Psoas muscle (tissue), 8 donors: ENCODE data around the gene DDX43. TPM values are rescaled to one million over a fixed set of nuclear protein-coding genes. Genes with fewer than 3 reads are reported as not detected.

Experiments used
- ATAC-seq, 4 donors: fragments of 200-7000 bp; cut with Tn5 transposase; one replicate each; pipeline ENCODE4 v1.9.1; 2020; ENCODE audit warnings: moderate library complexity in 3 of 4, mild to moderate bottlenecking in 2 of 4
- DNase-seq, 2 donors: peaks; one replicate each; pipeline ENCODE4 v3.0.0-alpha.2; 2020
- H3K27ac ChIP-seq: fragments of 200-600 bp; one replicate; pipeline ENCODE4 v1.8.0; 2022
- H3K27me3 ChIP-seq, 3 donors: fragments of 200-600 bp in 1 of 3; one replicate each; pipeline versions ENCODE4 v1.6.1 to v1.8.0; 2013 to 2022; ENCODE audit warnings: low read length in 2 of 3, mild to moderate bottlenecking in 2 of 3, moderate library complexity in 1 of 3; ENCODE audit not compliant: insufficient read depth in 3 of 3
- H3K36me3 ChIP-seq, 2 donors: fragments of 200-600 bp in 1 of 2; one replicate each; pipeline versions ENCODE4 v1.6.1 to v1.8.0; 2013 to 2022; ENCODE audit warnings: low read depth in 1 of 2, mild to moderate bottlenecking in 1 of 2, moderate library complexity in 1 of 2; ENCODE audit not compliant: insufficient read depth in 1 of 2
- H3K4me1 ChIP-seq: fragments of 200-600 bp; one replicate; pipeline ENCODE4 v1.8.0; 2022
- H3K4me3 ChIP-seq: fragments of 200-600 bp; one replicate; pipeline ENCODE4 v1.8.0; 2022; ENCODE audit warnings: mild to moderate bottlenecking
- H3K9me3 ChIP-seq: fragments of 200-600 bp; one replicate; pipeline ENCODE4 v1.8.0; 2022
- CTCF ChIP-seq: fragments of 200-600 bp; IDR thresholded peaks from one replicate; pipeline ENCODE4 v1.8.0; 2022; ENCODE audit warnings: antibody characterized with exemption
- WGBS, 3 donors: extraction: QIAGEN DNeasy Blood & Tissue Kit; methylation state at CpG; one replicate each; pipeline versions ENCODE4 v1.1.6 to v1.1.7; 2013; 5-methylcytosine and 5-hydroxymethylcytosine counted together
- intact Hi-C, 2 donors: fragments of 100-400 bp; cut with DNase I; formaldehyde crosslinking; loops; one replicate each; pipeline versions ENCODE4 v1.11.0 to v1.14.2; 2022
- polyA plus RNA-seq, 3 donors: library from polyadenylated mRNA; stranded (reverse); fragments of 200-250 nt; gene quantifications; one replicate each; pipeline ENCODE4 v1.2.3, GENCODE V29; 2013
- total RNA-seq, 4 donors: library from RNA; stranded (reverse); fragmentation: NEBNext Ultra II Directional in 2 of 4; extraction: Animal tissue kit (Norgen Biotek cat#: 25700) in 2 of 4; gene quantifications; one replicate each; pipeline versions ENCODE4 v1.2.1 to v1.2.4, GENCODE V29; 2021 to 2023
- donor health status: healthy with polysubstance abuse.
- donor health status: DM: no; HTN: no; CAD: no; lungs with moderate emphysema.
- donor health status: Bipolar disorder and iron deficiency.
- donor health status: healthy.
- donor health status: DM: yes; HTN: yes; CAD: no.
- donor health status: DM: no; HTN: no; CAD: no.
- donor health status: DM: no; HTN: no; CAD: no.
- donor health status: DM: yes; HTN: yes; CAD: no.

DDX43 gene
- total and polyA plus RNA-seq, 7 donors: 0.10 to 0.27 (median 0.12) TPM; not detected in 2

- TF ChIP-seq CTCF: no peak
- ATAC-seq (no peak), DNase-seq (no peak)
- Histone ChIP-seq H3K4me1 (no peaks in the 10 kb centered on the region), H3K27me3 (no peaks in the 10 kb centered on the region), H3K9me3 (no peaks in the 10 kb centered on the region), H3K4me3 (no peak overlapping the region), H3K36me3 (no peaks in the 10 kb centered on the region), H3K27ac (no peak overlapping the region)
- intact Hi-C loops: no loop called here
- WGBS, 3 donors: 70 to 86% (median 75%) methylated on average over 11 of the region's 11 CpGs
Observed at GRCh38 chr6:73418081-73418741, 23.6 kb downstream of the DDX43 start.

GRCh38 chr6:73421534-73421933 is 26.9 kb downstream of the DDX43 start:
- 66 to 68% (median 67%) methylated on average over 2 of the region's 2 CpGs for WGBS, 3 donors

GRCh38 chr6:73435236-73435635 is 40.6 kb downstream of the DDX43 start:
- H3K27me3 ChIP-seq: no peaks in the 10 kb centered on the region
- no peaks in the 10 kb centered on the region for H3K9me3 ChIP-seq
- no peak overlapping the region for H3K4me3 ChIP-seq
- ATAC-seq (no peak), DNase-seq (no peak)
- 88 to 90% (median 90%) methylated on average over 3 of the region's 3 CpGs for whole genome bisulfite sequencing, 3 donors
- intact Hi-C loops: no loop called here
- peaks cover 0 to 12% of the 10 kb centered on the region in 2 donors for H3K36me3 ChIP-seq
- H3K27ac ChIP-seq: no peak overlapping the region
- TF ChIP-seq CTCF: no peak
- no peaks in the 10 kb centered on the region for H3K4me1 ChIP-seq

More at GRCh38 chr6:73421534-73421933, 26.9 kb downstream of the DDX43 start:
- ATAC-seq: no peak
- no peak for TF ChIP-seq CTCF
- intact Hi-C loops: no loop called here
- Histone ChIP-seq H3K4me3 (no peak overlapping the region), H3K9me3 (no peaks in the 10 kb centered on the region), H3K4me1 (no peaks in the 10 kb centered on the region), H3K27me3 (no peaks in the 10 kb centered on the region), H3K36me3 (peaks cover 0 to 10% of the 10 kb centered on the region in 2 donors), H3K27ac (no peak overlapping the region)
- DNase-seq: no peak

- peaks cover 0 to 22% of the 10 kb centered on the region in 2 donors for H3K36me3 ChIP-seq
- peaks cover 0 to 5% (median 0%) of the 10 kb centered on the region in 3 donors for H3K27me3 ChIP-seq
- DNase-seq (no peak), ATAC-seq (no peak)
- H3K4me3 ChIP-seq: no peak overlapping the region
- no peak overlapping the region for H3K27ac ChIP-seq
- no peaks in the 10 kb centered on the region for H3K9me3 ChIP-seq
- no peaks in the 10 kb centered on the region for H3K4me1 ChIP-seq
- intact Hi-C loops: no loop called here
- TF ChIP-seq CTCF: no peak
- 94 to 98% (median 98%) methylated on average over 3 of the region's 3 CpGs for WGBS, 3 donors
Observed at GRCh38 chr6:73443555-73443954, 48.9 kb downstream of the DDX43 start.
